ENCODE results near the gene PPARG.

The PPARG gene

GRCh38 chr3:12309716-12310115 is 20.8 kb downstream of the PPARG start:
- H3K4me1 ChIP-seq (ENCODE audit: control insufficient read depth, insufficient read depth, low read length): no peaks in the 10 kb centered on the region
- no peaks in the 10 kb centered on the region for H3K9me3 ChIP-seq (ENCODE audit: control insufficient read depth, insufficient read depth, low read length)
- no peaks in the 10 kb centered on the region for H3K36me3 ChIP-seq (ENCODE audit: control insufficient read depth, insufficient read depth, low read length)
- H3K4me3 ChIP-seq (ENCODE audit: low read depth, low read length): no peak overlapping the region
- no peak overlapping the region for H3K27ac ChIP-seq (ENCODE audit: low read depth, low read length)
- no peak overlapping the region for H3K9ac ChIP-seq (ENCODE audit: low read depth, low read length)
- H3K27me3 ChIP-seq (ENCODE audit: control insufficient read depth, insufficient read depth, low read length): no peaks in the 10 kb centered on the region

- Histone ChIP-seq H3K9me3 (ENCODE audit: control insufficient read depth, insufficient read depth, low read length) (no peaks in the 10 kb centered on the region), H3K4me3 (ENCODE audit: low read depth, low read length) (no peak overlapping the region), H3K36me3 (ENCODE audit: control insufficient read depth, insufficient read depth, low read length) (no peaks in the 10 kb centered on the region), H3K27me3 (ENCODE audit: control insufficient read depth, insufficient read depth, low read length) (no peaks in the 10 kb centered on the region), H3K27ac (ENCODE audit: low read depth, low read length) (no peak overlapping the region), H3K9ac (ENCODE audit: low read depth, low read length) (no peak overlapping the region), H3K4me1 (ENCODE audit: control insufficient read depth, insufficient read depth, low read length) (no peaks in the 10 kb centered on the region)
Measured at GRCh38 chr3:12312010-12312409, 23.1 kb downstream of the PPARG start.

- Histone ChIP-seq H3K9me3 (ENCODE audit: control insufficient read depth, insufficient read depth, low read length) (no peaks in the 10 kb centered on the region), H3K27me3 (ENCODE audit: control insufficient read depth, insufficient read depth, low read length) (no peaks in the 10 kb centered on the region), H3K9ac (ENCODE audit: low read depth, low read length) (no peak overlapping the region), H3K4me1 (ENCODE audit: control insufficient read depth, insufficient read depth, low read length) (no peaks in the 10 kb centered on the region), H3K4me3 (ENCODE audit: low read depth, low read length) (no peak overlapping the region), H3K36me3 (ENCODE audit: control insufficient read depth, insufficient read depth, low read length) (no peaks in the 10 kb centered on the region), H3K27ac (ENCODE audit: low read depth, low read length) (no peak overlapping the region)
Measured at GRCh38 chr3:12313519-12313918, 24.6 kb downstream of the PPARG start.

- H3K9me3 ChIP-seq (ENCODE audit: control insufficient read depth, insufficient read depth, low read length): no peaks in the 10 kb centered on the region
- H3K4me1 ChIP-seq (ENCODE audit: control insufficient read depth, insufficient read depth, low read length): no peaks in the 10 kb centered on the region
- H3K9ac ChIP-seq (ENCODE audit: low read depth, low read length): no peak overlapping the region
- H3K36me3 ChIP-seq (ENCODE audit: control insufficient read depth, insufficient read depth, low read length): no peaks in the 10 kb centered on the region
- no peak overlapping the region for H3K4me3 ChIP-seq (ENCODE audit: low read depth, low read length)
- H3K27me3 ChIP-seq (ENCODE audit: control insufficient read depth, insufficient read depth, low read length): no peaks in the 10 kb centered on the region
- H3K27ac ChIP-seq (ENCODE audit: low read depth, low read length): no peak overlapping the region
Measured at GRCh38 chr3:12316253-12316652, 27.4 kb downstream of the PPARG start.

- no peaks in the 10 kb centered on the region for H3K27me3 ChIP-seq (ENCODE audit: control insufficient read depth, insufficient read depth, low read length)
- no peak overlapping the region for H3K27ac ChIP-seq (ENCODE audit: low read depth, low read length)
- H3K4me3 ChIP-seq (ENCODE audit: low read depth, low read length): no peak overlapping the region
- H3K9ac ChIP-seq (ENCODE audit: low read depth, low read length): no peak overlapping the region
- no peaks in the 10 kb centered on the region for H3K4me1 ChIP-seq (ENCODE audit: control insufficient read depth, insufficient read depth, low read length)
- H3K9me3 ChIP-seq (ENCODE audit: control insufficient read depth, insufficient read depth, low read length): no peaks in the 10 kb centered on the region
- no peaks in the 10 kb centered on the region for H3K36me3 ChIP-seq (ENCODE audit: control insufficient read depth, insufficient read depth, low read length)
Measured at GRCh38 chr3:12316729-12317351, 28.0 kb downstream of the PPARG start.

GRCh38 chr3:12317914-12318313 is 29.0 kb downstream of the PPARG start:
- Histone ChIP-seq H3K4me3 (ENCODE audit: low read depth, low read length) (no peak overlapping the region), H3K27ac (ENCODE audit: low read depth, low read length) (no peak overlapping the region), H3K27me3 (ENCODE audit: control insufficient read depth, insufficient read depth, low read length) (no peaks in the 10 kb centered on the region), H3K4me1 (ENCODE audit: control insufficient read depth, insufficient read depth, low read length) (no peaks in the 10 kb centered on the region), H3K36me3 (ENCODE audit: control insufficient read depth, insufficient read depth, low read length) (no peaks in the 10 kb centered on the region), H3K9ac (ENCODE audit: low read depth, low read length) (no peak overlapping the region), H3K9me3 (ENCODE audit: control insufficient read depth, insufficient read depth, low read length) (no peaks in the 10 kb centered on the region)

- Histone ChIP-seq H3K9me3 (ENCODE audit: control insufficient read depth, insufficient read depth, low read length) (no peaks in the 10 kb centered on the region), H3K4me1 (ENCODE audit: control insufficient read depth, insufficient read depth, low read length) (no peaks in the 10 kb centered on the region), H3K4me3 (ENCODE audit: low read depth, low read length) (no peak overlapping the region), H3K27me3 (ENCODE audit: control insufficient read depth, insufficient read depth, low read length) (no peaks in the 10 kb centered on the region), H3K9ac (ENCODE audit: low read depth, low read length) (no peak overlapping the region), H3K27ac (ENCODE audit: low read depth, low read length) (no peak overlapping the region), H3K36me3 (ENCODE audit: control insufficient read depth, insufficient read depth, low read length) (no peaks in the 10 kb centered on the region)
Measured at GRCh38 chr3:12318758-12319621, 30.1 kb downstream of the PPARG start.

GRCh38 chr3:12321015-12321414 is 32.1 kb downstream of the PPARG start:
- Histone ChIP-seq H3K27me3 (ENCODE audit: control insufficient read depth, insufficient read depth, low read length) (no peaks in the 10 kb centered on the region), H3K9me3 (ENCODE audit: control insufficient read depth, insufficient read depth, low read length) (no peaks in the 10 kb centered on the region), H3K4me3 (ENCODE audit: low read depth, low read length) (no peak overlapping the region), H3K36me3 (ENCODE audit: control insufficient read depth, insufficient read depth, low read length) (no peaks in the 10 kb centered on the region), H3K9ac (ENCODE audit: low read depth, low read length) (no peak overlapping the region), H3K27ac (ENCODE audit: low read depth, low read length) (no peak overlapping the region), H3K4me1 (ENCODE audit: control insufficient read depth, insufficient read depth, low read length) (no peaks in the 10 kb centered on the region)

GRCh38 chr3:12323237-12323636 is 34.4 kb downstream of the PPARG start:
- Histone ChIP-seq H3K27ac (ENCODE audit: low read depth, low read length) (no peak overlapping the region), H3K36me3 (ENCODE audit: control insufficient read depth, insufficient read depth, low read length) (no peaks in the 10 kb centered on the region), H3K9ac (ENCODE audit: low read depth, low read length) (no peak overlapping the region), H3K4me3 (ENCODE audit: low read depth, low read length) (no peak overlapping the region), H3K27me3 (ENCODE audit: control insufficient read depth, insufficient read depth, low read length) (no peaks in the 10 kb centered on the region; the same call in 1 of the 2 replicates), H3K9me3 (ENCODE audit: control insufficient read depth, insufficient read depth, low read length) (no peaks in the 10 kb centered on the region), H3K4me1 (ENCODE audit: control insufficient read depth, insufficient read depth, low read length) (peaks cover 11% of the 10 kb centered on the region; the same call in 1 of the 2 replicates)

GRCh38 chr3:12325586-12326515 is 37.0 kb downstream of the PPARG start:
- Histone ChIP-seq H3K36me3 (ENCODE audit: control insufficient read depth, insufficient read depth, low read length) (no peaks in the 10 kb centered on the region), H3K4me1 (ENCODE audit: control insufficient read depth, insufficient read depth, low read length) (peaks cover 17% of the 10 kb centered on the region; the same call in 1 of the 2 replicates), H3K9ac (ENCODE audit: low read depth, low read length) (no peak overlapping the region), H3K9me3 (ENCODE audit: control insufficient read depth, insufficient read depth, low read length) (no peaks in the 10 kb centered on the region), H3K27ac (ENCODE audit: low read depth, low read length) (no peak overlapping the region), H3K4me3 (ENCODE audit: low read depth, low read length) (no peak overlapping the region), H3K27me3 (ENCODE audit: control insufficient read depth, insufficient read depth, low read length) (no peaks in the 10 kb centered on the region; the same call in 1 of the 2 replicates)

Data from HUES48 (cell line).